Measurements from ENCODE around the gene GAGE12J.
"Not testable (repeated sequence)": the region's sequence is repeated elsewhere in the genome, so short reads cannot be mapped to it uniquely, and the experiment has no call there.

GAGE12J gene, protein sequence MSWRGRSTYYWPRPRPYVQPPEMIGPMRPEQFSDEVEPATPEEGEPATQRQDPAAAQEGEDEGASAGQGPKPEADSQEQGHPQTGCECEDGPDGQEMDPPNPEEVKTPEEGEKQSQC

DNA sequence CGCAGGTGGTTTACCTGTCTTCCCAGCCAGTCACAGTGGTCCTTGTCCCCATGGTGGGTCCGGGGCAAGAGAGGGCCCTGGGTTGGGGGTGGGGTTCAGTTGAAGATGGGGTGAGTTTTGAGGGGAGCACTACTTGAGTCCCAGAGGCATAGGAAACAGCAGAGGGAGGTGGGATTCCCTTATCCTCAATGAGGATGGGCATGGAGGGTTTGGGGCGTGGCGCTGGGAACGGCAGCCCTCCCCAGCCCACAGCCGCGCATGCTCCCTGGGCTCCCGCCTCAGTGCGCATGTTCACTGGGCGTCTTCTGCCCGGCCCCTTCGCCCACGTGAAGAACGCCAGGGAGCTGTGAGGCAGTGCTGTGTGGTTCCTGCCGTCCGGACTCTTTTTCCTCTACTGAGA is at the start of gene GAGE12J:
GAGE12J (plus strand) TSS at position 301 of the 400 bp plus-strand sequence. CDS start 1,157 bp downstream, outside the sequence.
- not testable (repeated sequence) for ATAC-seq

DNA sequence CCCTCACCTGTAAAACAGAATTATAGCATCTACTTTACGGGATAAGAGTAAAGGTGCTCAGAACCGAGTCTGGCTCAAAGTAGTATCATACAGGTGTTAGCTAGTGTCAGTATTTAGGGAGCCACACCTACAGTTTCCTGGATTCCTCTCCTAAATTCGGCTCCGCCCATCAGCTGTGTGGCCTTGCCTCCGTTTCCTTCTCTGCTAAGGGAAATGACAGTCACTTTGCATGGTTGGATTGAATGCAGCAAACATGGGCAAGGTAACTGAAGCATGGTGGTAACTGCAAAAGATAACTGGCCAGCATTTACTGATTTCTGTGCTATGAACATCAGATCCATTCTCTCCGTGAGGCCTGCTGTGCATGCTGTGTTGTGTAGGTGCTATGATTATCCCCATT is 49.4 kb upstream of the GAGE12J start:
- DNase-seq (no peak), ATAC-seq (no peak)

More for the DNA sequence above, at the start of gene GAGE12J:
- DNase-seq = not testable (repeated sequence)

DNA sequence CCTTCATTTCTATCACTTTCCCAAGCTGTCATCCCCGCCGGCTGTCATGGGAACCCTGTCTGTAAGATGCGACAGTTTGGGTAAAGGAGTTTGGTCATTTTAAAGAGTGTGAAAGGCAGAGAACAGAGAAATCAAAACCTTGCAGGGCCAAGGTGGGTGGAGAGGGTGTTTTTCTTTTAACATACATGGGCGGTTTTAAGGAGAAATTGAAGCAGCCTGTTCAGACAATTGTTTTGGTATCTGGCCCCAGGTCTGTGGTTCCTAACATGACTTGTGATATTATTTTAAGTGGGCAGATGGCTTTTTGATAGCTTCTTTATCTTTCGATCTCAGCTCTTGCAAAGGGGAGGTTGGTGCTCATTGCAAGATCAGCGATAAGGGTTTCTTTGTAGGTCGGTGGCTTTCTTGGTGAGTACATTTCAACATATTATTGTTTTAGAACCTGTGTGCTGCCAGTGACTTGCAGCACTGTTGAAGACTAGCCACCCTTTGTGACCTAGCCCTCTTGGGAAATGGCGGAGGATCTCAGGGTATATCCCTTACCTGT is 48.6 kb upstream of the GAGE12J start:
- ATAC-seq (peak; percentile 4), DNase-seq (peak; percentile 37)

DNA sequence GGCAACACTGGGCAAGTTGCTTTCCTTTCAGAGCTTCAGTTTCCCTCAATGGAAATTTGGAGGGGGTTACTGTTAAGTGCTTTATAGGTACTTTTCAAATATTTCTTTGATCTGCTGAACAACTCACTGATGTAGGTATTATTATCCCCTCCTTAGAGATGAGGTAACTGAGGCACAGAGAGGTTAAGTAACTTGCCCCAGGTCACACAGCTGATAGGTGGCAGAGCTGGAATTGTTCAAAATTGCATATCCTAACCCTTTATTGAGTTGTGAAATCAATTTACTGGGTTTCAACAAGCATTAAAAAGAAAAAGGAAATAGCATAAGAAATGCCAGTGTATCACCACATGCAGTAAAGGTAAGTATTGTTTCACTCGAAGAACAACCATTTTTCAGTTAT is 45.6 kb upstream of the GAGE12J start:
- ATAC-seq (no peak), DNase-seq (no peak)

DNA sequence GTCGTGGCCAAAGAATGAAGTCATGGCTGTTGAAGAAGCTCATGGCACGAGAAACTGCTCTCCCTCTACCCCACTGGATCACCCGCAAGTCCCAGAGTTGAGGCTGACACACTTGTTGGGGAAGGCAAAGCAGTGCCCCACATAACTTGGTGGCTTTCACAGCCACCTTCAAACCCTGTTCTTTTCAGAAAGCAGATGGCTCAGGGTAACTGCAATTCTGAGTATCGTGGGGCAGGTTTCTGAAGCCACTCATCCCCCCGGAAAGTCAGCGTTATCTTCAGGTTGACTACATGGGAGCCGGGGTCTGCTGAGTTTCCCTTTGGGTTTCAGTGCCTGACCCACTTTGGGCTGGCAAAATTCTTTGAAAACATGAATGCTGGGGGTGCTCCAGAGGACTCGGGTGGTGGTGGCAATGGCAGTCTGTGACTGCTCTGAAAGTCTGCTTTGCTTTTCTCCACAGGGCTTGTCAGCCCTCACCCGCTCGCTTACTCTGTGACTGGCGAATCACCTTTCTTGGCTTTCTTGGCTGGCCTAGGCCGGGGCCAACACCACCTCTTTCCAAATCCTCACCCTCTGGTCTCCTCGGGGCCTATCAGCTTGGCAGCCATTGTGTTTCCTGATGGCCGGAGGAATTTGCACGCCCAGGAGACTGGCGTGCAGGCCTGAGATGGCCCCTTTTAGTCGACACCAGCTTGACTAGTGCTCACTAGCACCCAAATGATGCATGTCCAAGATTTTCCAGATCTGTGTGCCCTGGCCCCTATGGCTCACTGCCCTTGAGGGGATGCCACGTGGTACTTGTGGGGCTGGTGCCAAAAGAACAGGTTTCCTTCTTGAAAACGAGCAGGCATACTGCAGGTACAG is 44.9 kb upstream of the GAGE12J start:
- DNase-seq = no peak
- ATAC-seq = peak; percentile 16

DNA sequence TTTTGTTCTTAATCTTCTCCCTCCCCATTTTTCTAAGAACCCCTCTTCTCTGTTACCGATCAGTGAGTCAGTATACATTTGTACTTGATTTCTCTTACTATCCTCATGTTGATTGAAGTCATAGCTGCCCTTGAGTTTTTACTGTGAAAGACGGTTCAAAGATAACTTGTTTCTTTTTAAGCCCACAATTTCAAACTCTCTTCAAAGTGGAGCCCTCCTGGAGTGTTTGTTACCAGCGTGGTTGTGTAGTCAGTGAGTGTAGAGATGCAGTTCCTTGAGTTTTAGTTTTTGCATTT is 44.4 kb upstream of the GAGE12J start:
- DNase-seq (no peak), ATAC-seq (peak; percentile 11)

DNA sequence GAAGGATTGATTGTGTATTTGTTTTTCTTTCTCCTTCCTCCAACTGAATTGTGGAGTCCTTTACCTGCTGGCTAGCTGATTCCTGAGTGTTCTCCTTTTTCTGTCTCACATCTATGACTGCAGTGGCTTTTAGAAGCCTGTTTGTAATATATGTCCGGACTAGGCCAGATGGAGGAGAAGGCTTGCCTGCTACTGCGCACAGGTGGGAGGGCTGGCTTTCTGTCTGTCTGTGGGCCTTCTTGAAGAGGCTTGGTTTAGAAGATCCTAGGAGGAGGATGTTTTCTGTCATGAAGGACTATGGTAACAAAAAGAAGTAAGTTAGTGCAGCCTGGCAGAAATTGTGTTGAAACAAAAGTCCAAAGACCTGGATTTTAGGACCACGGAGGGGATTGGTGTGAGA is 43.8 kb upstream of the GAGE12J start:
- no peak for DNase-seq

DNA sequence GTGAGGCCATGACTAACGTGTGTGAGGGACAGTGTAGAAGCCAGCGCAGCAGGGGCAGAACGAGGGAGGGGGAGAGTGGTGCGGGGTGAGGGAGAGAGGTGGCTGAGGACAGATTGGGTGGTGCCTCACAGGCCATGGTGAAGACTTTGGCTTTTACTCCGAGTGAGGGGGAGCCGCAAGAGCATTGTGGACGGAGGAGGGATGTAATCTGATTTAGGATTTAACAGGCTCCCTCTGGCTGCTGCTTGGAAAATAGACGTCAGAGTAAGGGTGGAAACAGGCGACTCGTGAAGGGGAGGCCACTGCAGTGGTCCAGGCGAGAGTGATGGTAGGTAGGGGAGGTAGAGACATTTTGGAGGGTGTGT is 39.2 kb upstream of the GAGE12J start:
- DNase-seq (no peak), ATAC-seq (no peak)

More for the DNA sequence above, 43.8 kb upstream of the GAGE12J start:
- ATAC-seq = no peak

DNA sequence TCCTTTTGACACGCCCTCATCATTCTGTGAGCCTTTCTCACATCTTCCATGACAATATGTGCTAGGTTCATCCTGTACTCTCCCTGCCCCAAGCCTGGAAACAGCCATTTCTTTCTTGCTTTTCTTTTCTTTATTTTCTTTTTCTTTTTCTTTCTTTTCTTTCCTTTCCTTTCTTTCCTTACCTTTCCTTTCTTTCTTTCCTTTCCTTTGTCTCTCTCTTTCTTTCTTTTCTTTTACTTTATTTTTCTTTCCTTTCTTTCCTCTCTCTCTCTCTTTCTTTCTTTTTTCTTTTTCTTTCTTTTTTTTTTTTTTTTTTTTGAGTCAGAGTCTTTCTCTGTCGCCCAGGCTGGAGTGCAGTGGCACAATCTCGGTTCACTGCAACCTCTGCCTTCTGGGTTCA is 37.6 kb upstream of the GAGE12J start:
- no peak for DNase-seq
- ATAC-seq = no peak

DNA sequence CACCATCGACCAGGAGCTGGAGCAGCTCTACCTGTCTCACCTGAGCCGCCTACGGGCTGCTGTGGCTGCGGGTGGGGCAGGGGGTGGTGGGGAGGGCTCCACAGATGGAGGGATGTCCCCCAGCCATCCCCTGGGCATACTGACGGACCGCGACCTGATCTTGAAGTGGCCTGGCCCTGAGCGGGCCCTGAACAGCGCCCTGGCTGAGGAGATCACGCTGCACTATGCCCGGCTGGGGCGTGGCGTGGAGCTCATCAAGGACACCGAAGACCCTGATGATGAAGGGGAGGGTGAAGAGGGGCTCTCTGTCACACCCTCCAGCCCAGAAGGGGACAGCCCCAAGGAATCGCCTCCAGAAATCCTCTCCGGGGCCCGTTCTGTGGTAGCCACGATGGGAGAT is 35.7 kb upstream of the GAGE12J start:
- ATAC-seq (no peak), DNase-seq (no peak)

DNA sequence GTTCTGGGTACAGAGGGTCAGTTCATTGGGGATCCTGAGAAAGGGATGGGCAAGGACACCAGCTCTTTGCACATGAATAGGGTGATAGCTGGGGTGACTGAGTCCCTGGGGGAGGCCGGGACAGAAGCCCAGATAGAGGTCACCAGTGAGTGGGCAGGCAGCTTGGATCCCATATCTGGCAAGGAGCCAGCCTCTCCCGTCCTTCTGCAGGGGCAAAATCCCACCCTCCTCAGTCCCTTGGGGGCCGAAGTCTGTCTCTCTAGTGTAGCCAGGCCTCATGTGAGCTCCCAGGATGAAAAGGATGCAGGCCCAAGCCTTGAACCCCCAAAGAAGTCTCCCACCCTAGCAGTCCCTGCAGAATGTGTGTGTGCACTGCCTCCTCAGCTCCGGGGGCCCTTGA is 35.3 kb upstream of the GAGE12J start:
- no peak for DNase-seq
- no peak for ATAC-seq

DNA sequence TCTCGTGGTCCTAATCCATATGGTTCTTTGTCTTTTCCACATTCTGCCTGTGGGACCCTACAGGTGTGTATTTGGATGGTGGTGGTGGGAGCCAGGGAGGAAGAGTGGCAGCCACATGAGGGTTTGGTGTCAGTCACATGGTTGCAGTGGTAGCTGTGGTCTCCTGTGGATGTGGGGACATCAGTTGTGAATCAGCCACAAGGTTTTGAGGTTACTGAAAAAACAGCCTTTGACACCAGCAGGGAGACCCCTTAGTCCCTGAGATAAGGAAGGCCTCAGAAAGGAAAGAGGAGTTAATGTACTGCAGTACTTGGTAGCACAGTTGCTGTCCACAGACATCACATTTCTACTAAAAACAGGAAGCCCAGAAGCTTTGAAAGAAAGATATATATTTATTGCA is 34.2 kb upstream of the GAGE12J start:
- no peak for ATAC-seq
- no peak for DNase-seq

DNA sequence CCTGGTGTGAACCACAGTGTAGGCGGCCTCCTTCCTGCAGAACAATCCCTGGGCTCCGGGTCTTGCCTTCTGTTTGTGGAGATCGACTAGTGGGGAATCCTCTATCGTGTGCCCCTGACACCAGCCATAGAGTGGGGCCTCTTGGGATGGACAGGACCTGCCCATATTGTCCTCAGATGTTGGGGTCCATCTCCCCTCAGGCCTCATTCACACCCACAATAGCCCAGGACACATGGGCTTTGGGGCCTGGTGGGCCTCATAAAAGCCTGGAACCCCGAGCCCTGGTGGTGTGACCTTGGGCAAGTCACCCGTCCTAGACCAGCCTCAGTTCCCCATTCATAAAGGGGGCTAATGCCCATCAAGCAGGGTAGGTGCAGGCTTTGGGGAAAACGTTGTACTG is 31.6 kb upstream of the GAGE12J start:
- ATAC-seq (no peak), DNase-seq (no peak)

DNA sequence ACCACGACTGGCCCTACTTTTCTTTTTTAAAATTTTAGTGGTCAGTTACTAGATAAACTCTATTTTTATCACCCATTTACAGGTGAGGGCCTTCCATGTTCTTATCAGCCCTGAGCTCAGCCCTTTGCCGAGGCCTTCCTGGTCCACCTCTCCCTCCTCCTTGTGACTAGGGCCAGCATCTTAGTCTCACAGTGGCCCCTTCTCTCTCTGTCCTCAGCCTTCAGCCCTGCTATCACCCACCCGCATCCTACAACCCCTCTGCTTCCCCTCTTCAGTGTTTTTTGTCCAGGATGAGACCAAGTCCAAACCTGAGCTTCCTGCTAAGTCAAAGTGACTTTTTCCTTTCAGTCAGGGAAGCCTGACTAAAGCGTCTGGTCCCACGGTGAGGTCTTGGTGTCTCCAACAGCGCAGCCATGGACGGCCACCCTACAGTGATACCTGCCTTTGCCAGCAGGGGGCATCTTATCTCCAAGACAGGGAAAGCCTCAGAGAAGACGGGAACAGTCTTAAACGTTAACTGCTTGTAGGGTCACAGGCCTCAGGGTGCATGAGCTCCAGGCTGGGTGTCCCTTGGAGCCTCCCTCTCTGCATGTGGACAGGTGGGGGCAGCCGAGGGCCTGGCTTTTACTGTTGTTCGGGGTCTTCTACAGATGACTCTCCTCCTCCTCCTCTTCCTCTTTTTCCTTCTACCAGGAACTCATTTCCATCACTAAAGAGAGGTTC is 30.1 kb upstream of the GAGE12J start:
- DNase-seq = peak; percentile 79
- ATAC-seq = peak; percentile 94

DNA sequence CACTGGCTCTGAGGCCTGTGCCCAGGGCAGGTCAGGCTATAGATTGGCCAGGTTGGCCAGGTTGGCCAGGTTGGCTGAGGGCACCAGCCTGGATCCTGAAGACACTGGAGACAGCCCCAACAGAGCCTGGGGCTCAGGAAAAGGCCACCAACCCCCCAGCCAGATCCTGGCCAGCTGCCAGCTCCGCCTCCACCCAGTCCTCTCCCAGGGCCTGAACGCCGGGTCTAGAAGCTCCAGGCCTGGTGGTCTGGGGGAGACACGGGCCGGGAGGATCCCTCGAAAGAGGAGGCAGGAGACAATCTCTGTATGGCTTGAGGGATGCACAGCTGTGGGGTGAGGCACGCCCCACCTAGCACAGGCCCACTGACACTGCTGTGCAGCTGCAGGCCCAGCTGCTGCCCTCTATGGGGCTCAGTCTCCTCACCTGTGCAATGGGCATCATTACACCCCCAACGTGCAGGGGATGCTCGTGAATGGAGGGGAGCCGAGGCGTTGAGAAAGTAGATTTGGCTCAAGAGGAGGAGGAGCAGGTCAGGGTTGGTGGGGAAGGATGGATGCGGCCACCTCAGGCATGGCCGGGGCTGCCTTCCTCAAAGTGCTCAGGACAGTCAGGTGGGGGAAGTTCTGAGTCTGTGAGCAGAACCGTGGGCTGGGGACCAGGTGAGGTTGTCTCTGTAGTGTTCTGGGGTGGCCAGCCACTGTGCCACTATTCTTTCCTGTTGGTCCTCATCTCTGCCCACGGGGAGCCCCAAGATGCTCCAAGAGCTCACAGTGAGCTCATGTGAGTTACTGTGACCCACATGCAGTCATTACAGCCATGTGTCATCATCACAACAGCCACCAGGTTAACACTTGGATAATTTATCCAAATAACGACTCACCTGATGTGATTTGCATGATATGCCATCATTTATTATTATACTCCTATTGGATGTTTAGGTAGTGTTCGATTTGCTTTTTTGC is 29.2 kb upstream of the GAGE12J start:
- DNase-seq (no peak), ATAC-seq (no peak)

DNA sequence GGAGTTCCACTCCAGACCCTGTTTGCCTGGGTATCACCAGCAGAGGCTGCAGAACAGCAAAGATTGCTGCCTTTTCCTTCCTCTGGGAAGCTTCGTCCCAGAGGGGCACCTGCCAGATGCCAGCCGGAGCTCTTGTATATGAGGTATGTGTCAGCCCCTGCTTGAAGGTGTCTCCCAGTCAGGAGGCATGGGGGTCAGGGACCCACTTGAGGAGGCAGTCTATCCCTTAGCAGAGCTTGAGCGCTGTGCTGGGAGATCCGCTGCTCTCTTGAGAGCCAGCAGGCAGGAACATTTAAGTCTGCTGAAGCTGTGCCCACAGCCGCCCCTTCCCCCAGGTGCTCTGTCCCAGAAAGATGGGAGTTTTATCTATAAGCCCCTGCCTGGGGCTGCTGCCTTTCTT is 22.5 kb upstream of the GAGE12J start:
- DNase-seq, ATAC-seq: not testable (repeated sequence)

DNA sequence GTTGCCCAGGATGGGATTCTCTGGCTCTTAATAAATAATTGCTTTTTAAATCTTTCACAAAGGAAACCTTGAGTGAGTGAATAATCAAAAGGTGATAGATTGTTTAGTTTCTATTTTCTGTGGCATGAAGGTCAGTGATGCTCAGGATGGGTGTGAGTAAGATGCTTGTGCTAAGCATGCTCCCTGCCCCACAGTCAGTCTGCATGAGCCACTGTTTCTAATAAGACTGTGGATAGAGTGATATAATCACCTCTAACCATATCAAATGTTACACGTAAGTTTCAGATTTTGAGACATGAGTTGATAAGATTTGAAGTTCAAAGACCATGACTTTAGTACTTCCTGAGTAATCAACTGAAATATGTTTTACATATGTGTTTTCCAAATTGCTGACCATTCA is 21.1 kb upstream of the GAGE12J start:
- DNase-seq = no peak
- ATAC-seq = no peak

DNA sequence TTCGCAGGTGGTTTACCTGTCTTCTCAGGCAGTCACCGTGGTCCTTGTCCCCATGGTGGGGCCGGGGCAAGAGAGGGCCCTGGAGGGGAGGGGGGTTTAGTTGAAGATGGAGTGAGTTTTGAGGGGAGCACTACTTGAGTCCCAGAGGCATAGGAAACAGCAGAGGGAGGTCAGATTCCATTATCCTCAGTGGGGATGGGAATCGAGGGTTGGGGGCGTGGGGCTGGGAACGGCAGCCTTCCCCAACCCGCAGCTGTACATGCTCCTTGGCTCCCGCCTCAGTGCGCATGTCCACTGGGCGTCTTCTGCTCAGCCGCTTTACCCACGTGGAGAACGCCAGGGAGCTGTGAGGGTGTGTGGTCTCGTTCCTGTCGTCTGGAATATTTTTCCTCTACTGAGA is 18.5 kb upstream of the GAGE12J start, which contains the start of gene GAGE10:
GAGE10 (plus strand) TSS at position 301 of the 400 bp plus-strand sequence. CDS start 1,214 bp downstream, outside the sequence.
- DNase-seq (no peak), ATAC-seq (no peak)

DNA sequence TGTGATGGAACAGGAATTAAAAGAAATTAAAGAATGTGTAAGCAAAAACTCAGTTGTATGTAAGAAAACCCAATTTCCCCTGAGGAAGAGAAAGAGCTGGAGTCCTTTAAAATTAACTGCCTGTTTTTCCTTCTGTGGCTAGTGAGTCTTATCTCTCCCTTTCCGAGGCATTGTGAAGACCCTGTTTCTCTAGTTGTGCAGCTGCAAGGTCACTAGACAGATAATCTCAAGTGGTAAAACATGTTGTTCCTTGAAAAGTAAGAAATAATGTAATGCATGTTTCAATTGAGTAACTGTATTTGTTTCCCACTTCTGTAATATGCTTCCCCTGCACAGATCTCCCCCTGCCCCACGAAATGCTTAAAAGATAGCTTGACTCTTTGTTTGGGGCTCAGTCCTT is 14.1 kb upstream of the GAGE12J start:
- DNase-seq, ATAC-seq: not testable (repeated sequence)

DNA sequence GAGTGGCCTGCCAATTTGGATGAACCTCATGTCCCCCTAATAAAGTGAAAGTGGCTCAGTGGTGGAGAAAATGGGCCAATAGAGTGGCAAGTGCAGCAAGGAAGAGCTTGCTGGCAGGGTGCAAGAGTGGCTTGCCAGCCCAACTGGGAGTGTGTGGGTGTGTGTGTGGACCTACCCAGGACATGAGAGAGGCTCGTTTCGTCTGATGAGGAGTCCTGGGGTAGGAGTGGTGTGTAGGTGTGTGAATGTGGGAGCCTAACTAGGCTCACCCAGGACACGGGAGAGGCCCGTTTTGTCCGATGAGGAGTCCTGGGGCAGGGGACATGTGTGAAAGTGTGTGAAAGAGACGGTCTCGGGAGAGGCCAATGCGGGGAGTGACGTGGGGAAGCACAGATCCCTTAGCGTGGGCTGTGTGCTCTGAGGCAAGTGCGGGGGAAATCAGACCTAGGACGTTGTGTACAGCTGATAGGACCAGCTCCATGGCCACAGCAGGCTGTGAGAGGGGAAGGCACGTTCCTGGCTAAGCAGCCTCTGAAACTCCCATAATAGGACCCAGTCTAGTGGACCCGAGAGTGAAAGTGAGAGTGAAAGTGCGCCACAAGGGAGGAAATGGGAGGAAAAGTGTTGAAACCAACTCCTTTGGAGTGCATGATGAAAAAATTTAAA is 13.1 kb upstream of the GAGE12J start:
- DNase-seq = no peak
- ATAC-seq = peak; percentile 73

DNA sequence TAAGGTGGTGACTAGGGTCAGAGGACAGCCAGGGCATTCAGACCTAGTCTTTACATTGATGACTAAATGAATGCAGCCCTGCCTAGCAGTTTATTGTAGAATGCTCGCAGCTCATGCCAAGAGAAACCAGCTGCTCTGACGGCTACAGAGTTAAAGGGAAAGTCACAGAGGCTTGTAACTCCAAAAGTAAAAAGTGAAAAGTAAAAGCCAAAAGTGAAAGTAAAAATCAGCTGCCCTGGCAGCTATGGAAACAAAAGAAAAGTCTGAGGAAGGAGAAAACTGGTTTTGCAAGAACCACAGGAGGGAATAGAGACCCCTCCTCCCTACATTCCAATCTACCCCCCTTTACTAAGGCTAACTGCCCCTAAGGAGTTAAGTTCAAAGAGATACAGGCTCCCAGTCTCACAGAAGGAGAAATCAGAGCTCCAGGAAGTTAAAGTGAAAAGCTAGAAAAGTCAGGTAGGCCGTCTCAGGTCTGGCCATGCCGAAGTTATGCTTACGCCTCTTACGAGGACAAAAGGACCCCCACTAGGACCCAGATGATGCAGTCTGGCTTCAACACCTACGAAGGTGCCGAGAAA is 12.3 kb upstream of the GAGE12J start:
- DNase-seq (no peak), ATAC-seq (no peak)
